Measurements from ENCODE around the gene MRPS34.

Gene MRPS34

GRCh38 chr16:1781758-1782407, 8.9 kb upstream of the MRPS34 start:
- TF ChIP-seq POLR2A (IDR thresholded peaks at IDR 0.05; ENCODE audit: low read length) (no peak), GATA1 (IDR thresholded peaks at IDR 0.05; ENCODE audit: low read depth, low read length) (no peak)
- DNase-seq: peak; percentile 67 to 74

- TF ChIP-seq GATA1 (IDR thresholded peaks at IDR 0.05; ENCODE audit: low read depth, low read length) (no peak), POLR2A (IDR thresholded peaks at IDR 0.05; ENCODE audit: low read length) (no peak)
- DNase-seq: no peak
Observed at GRCh38 chr16:1781254-1781653, 8.3 kb upstream of the MRPS34 start.

GRCh38 chr16:1780677-1781072, 7.7 kb upstream of the MRPS34 start:
- DNase-seq: no peak
- TF ChIP-seq POLR2A (IDR thresholded peaks at IDR 0.05; ENCODE audit: low read length): no peak
- no peak for TF ChIP-seq GATA1 (IDR thresholded peaks at IDR 0.05; ENCODE audit: low read depth, low read length)

GRCh38 chr16:1779741-1780676, 7.1 kb upstream of the MRPS34 start:
- peak; percentile 28 for TF ChIP-seq POLR2A (IDR thresholded peaks at IDR 0.05; ENCODE audit: low read length)
- TF ChIP-seq GATA1 (IDR thresholded peaks at IDR 0.05; ENCODE audit: low read depth, low read length): no peak

GRCh38 chr16:1779234-1779701, 6.3 kb upstream of the MRPS34 start:
- TF ChIP-seq POLR2A (IDR thresholded peaks at IDR 0.05; ENCODE audit: low read length) (no peak), GATA1 (IDR thresholded peaks at IDR 0.05; ENCODE audit: low read depth, low read length) (no peak)
- DNase-seq: no peak

More at GRCh38 chr16:1779741-1780676, 7.1 kb upstream of the MRPS34 start:
- DNase-seq: no peak

- DNase-seq: no peak
- TF ChIP-seq POLR2A (IDR thresholded peaks at IDR 0.05; ENCODE audit: low read length) (no peak), GATA1 (IDR thresholded peaks at IDR 0.05; ENCODE audit: low read depth, low read length) (no peak)
Observed at GRCh38 chr16:1778200-1779179, 5.6 kb upstream of the MRPS34 start.

- TF ChIP-seq GATA1 (IDR thresholded peaks at IDR 0.05; ENCODE audit: low read depth, low read length) (no peak), POLR2A (IDR thresholded peaks at IDR 0.05; ENCODE audit: low read length) (peak; percentile 19)
- DNase-seq: no peak
Observed at GRCh38 chr16:1777375-1778199, 4.7 kb upstream of the MRPS34 start.

- TF ChIP-seq GATA1 (IDR thresholded peaks at IDR 0.05; ENCODE audit: low read depth, low read length): no peak
- TF ChIP-seq POLR2A (IDR thresholded peaks at IDR 0.05; ENCODE audit: low read length): no peak
- no peak for DNase-seq
Observed at GRCh38 chr16:1776991-1777374, 4.0 kb upstream of the MRPS34 start.

GRCh38 chr16:1776672-1776955, 3.7 kb upstream of the MRPS34 start:
- no peak for TF ChIP-seq GATA1 (IDR thresholded peaks at IDR 0.05; ENCODE audit: low read depth, low read length)
- no peak for TF ChIP-seq POLR2A (IDR thresholded peaks at IDR 0.05; ENCODE audit: low read length)
- DNase-seq: no peak

GRCh38 chr16:1775846-1776671, 3.1 kb upstream of the MRPS34 start:
- TF ChIP-seq POLR2A (IDR thresholded peaks at IDR 0.05; ENCODE audit: low read length): no peak
- no peak for TF ChIP-seq GATA1 (IDR thresholded peaks at IDR 0.05; ENCODE audit: low read depth, low read length)

GRCh38 chr16:1775006-1775845, 2.3 kb upstream of the MRPS34 start:
- DNase-seq: no peak
- TF ChIP-seq POLR2A (IDR thresholded peaks at IDR 0.05; ENCODE audit: low read length): no peak
- TF ChIP-seq GATA1 (IDR thresholded peaks at IDR 0.05; ENCODE audit: low read depth, low read length): no peak

More at GRCh38 chr16:1775846-1776671, 3.1 kb upstream of the MRPS34 start:
- no peak for DNase-seq

Data from erythroblast (primary cell).